OCI-LY7 (cell line): Measurements from ENCODE around the gene CYP2W1. TPM values are rescaled to one million over a fixed set of nuclear protein-coding genes. Genes with fewer than 3 reads are reported as not detected.
"Not testable (repeated sequence)": the region's sequence is repeated elsewhere in the genome, so short reads cannot be mapped to it uniquely, and the experiment has no call there.

Experiments used
- BruUV-seq: library from RNA; stranded (reverse); fragments of 400-500 nt; replicated peaks from 2 replicates; lab custom pipeline; 2021; lab: Mats Ljungman, UMichigan
- CTCF ChIA-PET: fragments of 300-600 bp; sonication (Branson Sonifier 250); formaldehyde crosslinking; loops from one replicate; lab custom pipeline; 2022; ENCODE audit warnings: antibody characterized with exemption; ENCODE audit not compliant: unreplicated experiment; lab: Charles Lee
- POLR2A ChIA-PET: fragments of 300-600 bp; sonication (Branson Sonifier 250); formaldehyde crosslinking; loops from one replicate; lab custom pipeline; 2022; ENCODE audit warnings: antibody characterized with exemption; lab: Charles Lee
- DNase-seq: peaks from one replicate; pipeline ENCODE4 v3.0.0-alpha.2; 2015; ENCODE audit warnings: low spot score
- H2AFZ ChIP-seq: fragments of 200-600 bp; sonication (generic), shearing (Covaris generic); 2 replicates; pipeline ENCODE4 v1.6.1; 2014; ENCODE audit warnings: mild to moderate bottlenecking, antibody characterized with exemption, low read length, moderate library complexity
- H3K27ac ChIP-seq: fragments of 200-600 bp; sonication (generic); 2 replicates; pipeline ENCODE4 v1.5.1; 2014; ENCODE audit warnings: mixed run types, low read depth, mild to moderate bottlenecking, moderate library complexity, low read length, inconsistent platforms; ENCODE audit not compliant: poor library complexity, severe bottlenecking
- H3K36me3 ChIP-seq: fragments of 200-600 bp; sonication (generic); 2 replicates; pipeline ENCODE4 v1.6.1; 2014; ENCODE audit warnings: mild to moderate bottlenecking, antibody characterized with exemption, low read length, moderate library complexity, mixed read lengths; ENCODE audit not compliant: insufficient read depth
- H3K4me1 ChIP-seq: fragments of 200-600 bp; sonication (generic); 2 replicates; pipeline ENCODE4 v1.5.1; 2014; ENCODE audit warnings: mild to moderate bottlenecking, low read length; ENCODE audit not compliant: insufficient read depth, poor library complexity, severe bottlenecking
- H3K4me2 ChIP-seq: fragments of 200-600 bp; sonication (generic); 2 replicates; pipeline ENCODE4 v1.6.1; 2014; ENCODE audit warnings: mild to moderate bottlenecking, low read length
- H3K4me3 ChIP-seq: fragments of 200-600 bp; sonication (generic); 2 replicates; pipeline ENCODE4 v1.5.1; 2014; ENCODE audit warnings: mild to moderate bottlenecking, low read depth, low read length; ENCODE audit not compliant: poor library complexity, severe bottlenecking
- H3K79me2 ChIP-seq: fragments of 200-600 bp; sonication (generic); 2 replicates; pipeline ENCODE4 v1.6.1; 2016; ENCODE audit warnings: low read depth, mild to moderate bottlenecking, low read length, moderate library complexity, mixed read lengths; ENCODE audit not compliant: insufficient read depth
- H3K9me2 ChIP-seq: fragments of 200-600 bp; sonication (generic); 2 replicates; pipeline ENCODE4 v1.6.1; 2016; ENCODE audit warnings: mild to moderate bottlenecking, low read length, mixed read lengths; ENCODE audit not compliant: insufficient read depth
- H3K9me3 ChIP-seq: fragments of 200-600 bp; sonication (generic); 2 replicates; pipeline ENCODE4 v1.6.1; 2014; ENCODE audit warnings: mild to moderate bottlenecking, mixed run types, low read length, mixed read lengths
- H4K20me1 ChIP-seq: fragments of 200-600 bp; sonication (generic); 2 replicates; pipeline ENCODE4 v1.6.1; 2014; ENCODE audit warnings: mild to moderate bottlenecking, antibody characterized with exemption, low read length, moderate library complexity, mixed read lengths; ENCODE audit not compliant: insufficient read depth
- EZH2phosphoT487 ChIP-seq: fragments of 200-600 bp; sonication (generic); IDR thresholded peaks from 2 replicates; pipeline ENCODE4 v1.6.1; 2018; ENCODE audit warnings: low read depth, borderline replicate concordance, mild to moderate bottlenecking, mixed run types, antibody characterized with exemption, low read length, moderate library complexity, mixed read lengths
- intact Hi-C: fragments of 100-400 bp; cut with micrococcal nuclease; formaldehyde crosslinking; loops from one replicate; pipeline ENCODE4 v1.10.0; 2022; ENCODE audit not compliant: unreplicated experiment
- total RNA-seq, 2 experiments: library from RNA; depleted of rRNA in 1 of 2; stranded (reverse); fragments of >200 nt in 1 of 2; shearing (Covaris generic) in 1 of 2; gene quantifications; 2 replicates each; pipeline ENCODE4 v1.2.3, GENCODE V29; 2014 to 2022

Gene CYP2W1
- total RNA-seq, 2 experiments from 2014 or later, result 1.3 TPM; not detected in 1

- ChIA-PET POLR2A (no interaction called here), CTCF (interaction anchor here (0.6 kb wide), 1 partner anchor 86 kb away, joined by 6 read pairs; no protein-coding TSS in a partner anchor)
- no TSS peak for BruUV-seq
- Histone ChIP-seq H4K20me1 (no peaks in the 10 kb centered on the region), H3K9me2 (no peaks in the 10 kb centered on the region), H3K27ac (peak overlapping the region; percentile 33), H3K9me3 (no peaks in the 10 kb centered on the region), H3K79me2 (no peaks in the 10 kb centered on the region), H3K36me3 (peaks cover 25% of the 10 kb centered on the region; the same call in 1 of the 2 replicates), H2AFZ (no peak overlapping the region), H3K4me1 (peaks cover 31% of the 10 kb centered on the region), H3K4me2 (no peak overlapping the region), H3K4me3 (no peak overlapping the region)
- DNase-seq, result no peak
- TF ChIP-seq EZH2phosphoT487, result no peak
- intact Hi-C loops, result no loop called here
Measured at GRCh38 chr7:999941-1000935, 17.3 kb downstream of the CYP2W1 start.

- peak overlapping the region; percentile 33 for H3K27ac ChIP-seq
- H3K79me2 ChIP-seq, H3K4me3 ChIP-seq, H3K4me2 ChIP-seq, BruUV-seq, H4K20me1 ChIP-seq, DNase-seq, H3K9me3 ChIP-seq, H2AFZ ChIP-seq, intact Hi-C loops, H3K9me2 ChIP-seq, POLR2A ChIA-PET: not testable (repeated sequence)
- CTCF ChIA-PET, result interaction anchor here (0.6 kb wide), 1 partner anchor 85 kb away, joined by 6 read pairs; no protein-coding TSS in a partner anchor
- peaks cover 27% of the 10 kb centered on the region for H3K4me1 ChIP-seq
- H3K36me3 ChIP-seq, result peaks cover 30% of the 10 kb centered on the region; the same call in 1 of the 2 replicates
Measured at GRCh38 chr7:1001069-1001770, 18.2 kb downstream of the CYP2W1 start.

- H3K9me2 ChIP-seq, CTCF ChIA-PET, H3K79me2 ChIP-seq, POLR2A ChIA-PET, H2AFZ ChIP-seq, H4K20me1 ChIP-seq, DNase-seq, intact Hi-C loops, BruUV-seq, H3K4me2 ChIP-seq, H3K4me3 ChIP-seq, H3K27ac ChIP-seq, H3K9me3 ChIP-seq: not testable (repeated sequence)
- peaks cover 27% of the 10 kb centered on the region for H3K4me1 ChIP-seq
- H3K36me3 ChIP-seq, result peaks cover 28% of the 10 kb centered on the region; the same call in 1 of the 2 replicates
Measured at GRCh38 chr7:1002026-1002425, 19.0 kb downstream of the CYP2W1 start.

- H3K4me1 ChIP-seq, result peaks cover 27% of the 10 kb centered on the region
- POLR2A ChIA-PET, H3K27ac ChIP-seq, H3K4me3 ChIP-seq, intact Hi-C loops, DNase-seq, H3K9me2 ChIP-seq, H3K4me2 ChIP-seq, CTCF ChIA-PET, H3K79me2 ChIP-seq, H2AFZ ChIP-seq, BruUV-seq, H3K9me3 ChIP-seq, H4K20me1 ChIP-seq: not testable (repeated sequence)
- H3K36me3 ChIP-seq, result peaks cover 31% of the 10 kb centered on the region
Measured at GRCh38 chr7:1002445-1002844, 19.5 kb downstream of the CYP2W1 start.
